H9 (cell line): ENCODE measurements around the gene CNOT4. TPM values are rescaled to one million over a fixed set of nuclear protein-coding genes. Genes with fewer than 3 reads are reported as not detected.

Experiments used
- DNase-seq: peaks from one replicate; pipeline ENCODE4 v3.0.0-alpha.2; 2017
- H2AFZ ChIP-seq: one replicate; pipeline ENCODE4 v1.6.1; 2013; ENCODE audit warnings: mild to moderate bottlenecking, low read length, control low read depth, moderate library complexity
- H2AK5ac ChIP-seq: 2 replicates; pipeline ENCODE4 v1.6.1; 2013; ENCODE audit warnings: low read length, control low read depth, mixed read lengths; ENCODE audit not compliant: insufficient read length
- H2BK120ac ChIP-seq: one replicate; pipeline ENCODE4 v1.6.1; 2013; ENCODE audit warnings: low read depth, mild to moderate bottlenecking, low read length, control low read depth, inconsistent platforms; ENCODE audit not compliant: poor library complexity, severe bottlenecking
- H2BK12ac ChIP-seq: 2 replicates; pipeline ENCODE4 v1.6.1; 2013; ENCODE audit warnings: low read length, control low read depth, mixed read lengths, low read depth; ENCODE audit not compliant: insufficient read length
- H2BK15ac ChIP-seq: 2 replicates; pipeline ENCODE4 v1.6.1; 2013; ENCODE audit warnings: low read depth, low read length, control low read depth
- H2BK20ac ChIP-seq: one replicate; pipeline ENCODE4 v1.6.1; 2013; ENCODE audit warnings: low read depth, mild to moderate bottlenecking, low read length, control low read depth, inconsistent platforms; ENCODE audit not compliant: poor library complexity, severe bottlenecking
- H2BK5ac ChIP-seq: 2 replicates; pipeline ENCODE4 v1.6.1; 2013; ENCODE audit warnings: low read length, control low read depth, mixed read lengths; ENCODE audit not compliant: insufficient read length
- H3K14ac ChIP-seq: 2 replicates; pipeline ENCODE4 v1.6.1; 2013; ENCODE audit warnings: low read length, control low read depth; ENCODE audit not compliant: insufficient read depth
- H3K18ac ChIP-seq: 2 replicates; pipeline ENCODE4 v1.6.1; 2013; ENCODE audit warnings: low read depth, mild to moderate bottlenecking, mixed read lengths, low read length, control low read depth; ENCODE audit not compliant: insufficient read length
- H3K23ac ChIP-seq: 2 replicates; pipeline ENCODE4 v1.6.1; 2013; ENCODE audit warnings: low read length, control low read depth, mixed read lengths, low read depth; ENCODE audit not compliant: insufficient read length
- H3K23me2 ChIP-seq: 2 replicates; pipeline ENCODE4 v1.6.1; 2013; ENCODE audit warnings: low read depth, mild to moderate bottlenecking, mixed read lengths, low read length, control low read depth; ENCODE audit not compliant: insufficient read length, poor library complexity, severe bottlenecking
- H3K27ac ChIP-seq: 2 replicates; pipeline ENCODE4 v1.5.1; 2013; ENCODE audit warnings: low read length, control low read depth, mixed read lengths, low read depth; ENCODE audit not compliant: insufficient read length
- H3K27me3 ChIP-seq: 2 replicates; pipeline ENCODE4 v1.6.1; 2013; ENCODE audit warnings: low read length, control low read depth, inconsistent platforms; ENCODE audit not compliant: insufficient read depth
- H3K4ac ChIP-seq: 2 replicates; pipeline ENCODE4 v1.6.1; 2013; ENCODE audit warnings: low read depth, mild to moderate bottlenecking, control low read depth, inconsistent platforms, low read length, moderate library complexity
- H3K4me1 ChIP-seq: 2 replicates; pipeline ENCODE4 v1.6.1; 2013; ENCODE audit warnings: low read length, control low read depth, inconsistent platforms; ENCODE audit not compliant: insufficient read depth
- H3K4me2 ChIP-seq: 2 replicates; pipeline ENCODE4 v1.6.1; 2013; ENCODE audit warnings: low read length, control low read depth, mixed read lengths; ENCODE audit not compliant: insufficient read length, insufficient read depth
- H3K56ac ChIP-seq: 2 replicates; pipeline ENCODE4 v1.6.1; 2013; ENCODE audit warnings: low read depth, mild to moderate bottlenecking, mixed read lengths, low read length, control low read depth; ENCODE audit not compliant: insufficient read length
- H3K79me1 ChIP-seq: 2 replicates; pipeline ENCODE4 v1.6.1; 2013; ENCODE audit warnings: low read depth, mild to moderate bottlenecking, moderate library complexity, low read length, control low read depth, inconsistent platforms; ENCODE audit not compliant: insufficient read depth, poor library complexity, severe bottlenecking
- H3K79me2 ChIP-seq: 2 replicates; pipeline ENCODE4 v1.6.1; 2013; ENCODE audit warnings: low read length, control low read depth, inconsistent platforms; ENCODE audit not compliant: insufficient read depth
- H3K9ac ChIP-seq: 2 replicates; pipeline ENCODE4 v1.6.1; 2013; ENCODE audit warnings: low read length, control low read depth, mixed read lengths; ENCODE audit not compliant: insufficient read length; ENCODE audit errors: extremely low read depth
- H3K9me3 ChIP-seq: one replicate; pipeline ENCODE4 v1.6.1; 2013; ENCODE audit warnings: low read depth, low read length, inconsistent platforms; ENCODE audit not compliant: control insufficient read depth
- H3T11ph ChIP-seq: one replicate; pipeline ENCODE4 v1.6.1; 2013; ENCODE audit warnings: mild to moderate bottlenecking, low read length, control low read depth, inconsistent platforms
- H4K20me1 ChIP-seq: one replicate; pipeline ENCODE4 v1.6.1; 2013; ENCODE audit not compliant: control insufficient read depth, insufficient read length, insufficient read depth
- H4K5ac ChIP-seq: 2 replicates; pipeline ENCODE4 v1.6.1; 2013; ENCODE audit warnings: low read depth, mild to moderate bottlenecking, mixed read lengths, low read length, control low read depth; ENCODE audit not compliant: insufficient read length
- H4K8ac ChIP-seq: replicated peaks from 2 replicates; pipeline ENCODE4 v1.6.1; 2013; ENCODE audit warnings: low read length, control low read depth, mixed read lengths, low read depth; ENCODE audit not compliant: insufficient read length
- H4K91ac ChIP-seq: 2 replicates; pipeline ENCODE4 v1.6.1; 2013; ENCODE audit warnings: low read depth, mild to moderate bottlenecking, moderate library complexity, mixed read lengths, low read length, control low read depth; ENCODE audit not compliant: insufficient read length
- H3K27ac Mint-ChIP-seq, 3 experiments: 2 replicates in 2 of 3; 3 replicates in 1 of 3; pipeline ENCODE4 v1.8.0; 2020 to 2021; ENCODE audit warnings: mixed read lengths in 3 of 3, mild to moderate bottlenecking in 1 of 3, moderate library complexity in 1 of 3
- H3K27me3 Mint-ChIP-seq: 2 replicates; pipeline ENCODE4 v1.8.0; 2021; ENCODE audit warnings: low read depth, mild to moderate bottlenecking, moderate library complexity, mixed read lengths
- H3K36me3 Mint-ChIP-seq, 3 experiments: 2 replicates in 2 of 3; 3 replicates in 1 of 3; pipeline ENCODE4 v1.8.0; 2020 to 2021; ENCODE audit warnings: low read depth in 3 of 3, mixed read lengths in 3 of 3; ENCODE audit not compliant: insufficient read depth in 1 of 3
- H3K4me1 Mint-ChIP-seq, 2 experiments: 2 replicates each; pipeline ENCODE4 v1.8.0; 2020; ENCODE audit warnings: mixed read lengths in 2 of 2
- H3K4me3 Mint-ChIP-seq, 2 experiments: 2 replicates in 1 of 2; 3 replicates in 1 of 2; pipeline ENCODE4 v1.8.0; 2020 to 2021; ENCODE audit warnings: mild to moderate bottlenecking in 2 of 2, mixed read lengths in 2 of 2, moderate library complexity in 1 of 2
- H3K9me3 Mint-ChIP-seq, 2 experiments: 2 replicates in 1 of 2; 3 replicates in 1 of 2; pipeline ENCODE4 v1.8.0; 2020; ENCODE audit warnings: mild to moderate bottlenecking in 2 of 2, mixed read lengths in 2 of 2, moderate library complexity in 1 of 2
- CTCF ChIP-seq: fragments of 200-600 bp; sonication (generic); conservative IDR thresholded peaks from 3 replicates; pipeline ENCODE4 v1.8.0; 2021; ENCODE audit warnings: antibody characterized with exemption, mild to moderate bottlenecking
- WGBS: extraction: QIAGEN DNeasy Blood & Tissue Kit; methylation state at CpG from one replicate; pipeline ENCODE4 v1.1.7; 2013; ENCODE audit warnings: missing lambda C conversion rate, low lambda C conversion rate, mixed read lengths; ENCODE audit not compliant: insufficient read length; ENCODE audit errors: extremely low coverage; 5-methylcytosine and 5-hydroxymethylcytosine counted together
- total RNA-seq: library from RNA; stranded (reverse); gene quantifications from 2 replicates; pipeline ENCODE4 v1.2.1, GENCODE V29; 2021

The CNOT4 gene
- total RNA-seq, 1 experiment from 2014 or later: 27.4 TPM

- Histone ChIP-seq H3K79me2 (no peaks in the 10 kb centered on the region), H3K9me3 (no peaks in the 10 kb centered on the region), H3K23me2 (no peaks in the 10 kb centered on the region), H3K4me1 (no peaks in the 10 kb centered on the region), H2BK12ac (no peak overlapping the region), H3K27ac (no peak overlapping the region), H3K14ac (no peak overlapping the region), H3T11ph (no peak overlapping the region), H2AK5ac (no peak overlapping the region), H4K8ac (no peak overlapping the region), H3K79me1 (no peaks in the 10 kb centered on the region), H4K91ac (no peak overlapping the region), H3K23ac (no peak overlapping the region), H3K56ac (no peak overlapping the region), H2BK5ac (no peak overlapping the region), H3K9ac (no peak overlapping the region), H4K5ac (no peak overlapping the region), H2AFZ (no peak overlapping the region), H3K27me3 (no peaks in the 10 kb centered on the region), H2BK15ac (no peak overlapping the region), H3K4ac (no peak overlapping the region), H2BK20ac (no peak overlapping the region), H3K18ac (no peak overlapping the region), H2BK120ac (no peak overlapping the region), H4K20me1 (no peaks in the 10 kb centered on the region), H3K4me2 (no peak overlapping the region)
- peak; percentile 19 for DNase-seq
- Mint-ChIP-seq H3K36me3 (no peaks in the 10 kb centered on the region), H3K4me3 (no peak overlapping the region), H3K27ac (no peak overlapping the region; a peak in 1 of 7 replicates), H3K4me1 (peaks cover 0 to 4% of the 10 kb centered on the region in 2 experiments; a peak in 2 of 4 replicates), H3K27me3 (no peaks in the 10 kb centered on the region; the same call in none of the 2 replicates), H3K9me3 (no peaks in the 10 kb centered on the region)
- no peak for TF ChIP-seq CTCF
- WGBS: no CpG with 5 or more reads among the region's 8 CpGs
Observed at GRCh38 chr7:135316648-135317313, 193.1 kb downstream of the CNOT4 start.
